Measurements from ENCODE around the gene MPV17. TPM values are rescaled to one million over a fixed set of nuclear protein-coding genes. Genes with fewer than 3 reads are reported as not detected.

The MPV17 gene
- total and polyA plus RNA-seq, 2 of the 13 experiments (the other 11 are each of a cell fraction or from before 2014, with no cell fraction given): 48.9 to 129 TPM

- no peak; the same call in 1 of the 2 replicates for TF ChIP-seq POLR2AphosphoS2 (IDR thresholded peaks at IDR 0.05; ENCODE audit: low read depth, low read length)
- TF ChIP-seq PATZ1 (CRISPR knock-in tag; IDR thresholded peaks at IDR 0.05): peak; percentile 73
- TF ChIP-seq FOXK2 (IDR thresholded peaks at IDR 0.05): no peak
- peak; percentile 50 for TF ChIP-seq HOXA9 (CRISPR knock-in tag; IDR thresholded peaks at IDR 0.05; ENCODE audit: borderline replicate concordance)
- no peak; the same call in 1 of the 2 replicates for TF ChIP-seq ATAD3A (CRISPR knock-in tag; IDR thresholded peaks at IDR 0.05)
- TF ChIP-seq PHF20 (CRISPR knock-in tag; IDR thresholded peaks at IDR 0.05): peak; percentile 84
- TF ChIP-seq ZNF138 (CRISPR knock-in tag; IDR thresholded peaks at IDR 0.05; ENCODE audit: low read depth): peak; percentile 84
- TF ChIP-seq MXD4 (CRISPR knock-in tag; IDR thresholded peaks at IDR 0.05): peak; percentile 94
- peak; percentile 72; the same call in 1 of the 2 replicates for TF ChIP-seq DMTF1 (CRISPR knock-in tag; IDR thresholded peaks at IDR 0.05)
- TF ChIP-seq BRCA1 (CRISPR knock-in tag; IDR thresholded peaks at IDR 0.05): peak; percentile 98; the same call in 1 of the 2 replicates
- no peak; the same call in none of the 2 replicates for TF ChIP-seq ZBTB10 (CRISPR knock-in tag; IDR thresholded peaks at IDR 0.05; ENCODE audit: borderline replicate concordance)
- TF ChIP-seq PAWR (CRISPR knock-in tag; IDR thresholded peaks at IDR 0.05; ENCODE audit: borderline replicate concordance): no peak
- TF ChIP-seq PRDM4 (CRISPR knock-in tag; IDR thresholded peaks at IDR 0.05; ENCODE audit: borderline replicate concordance): peak; percentile 30; the same call in 1 of the 2 replicates
- 0 out of 2 replicates have a peak, but pooled peaks have one; percentile 14 for TF ChIP-seq ZNF33A (CRISPR knock-in tag; IDR thresholded peaks at IDR 0.05; ENCODE audit: borderline replicate concordance)
- TF ChIP-seq DPF2 (CRISPR knock-in tag; IDR thresholded peaks at IDR 0.05; ENCODE audit: borderline replicate concordance, low read depth): 0 out of 2 replicates have a peak, but pooled peaks have one; percentile 14
- TF ChIP-seq FOSL1 (CRISPR knock-in tag; IDR thresholded peaks at IDR 0.05; ENCODE audit: borderline replicate concordance): peak; percentile 44; the same call in 1 of the 2 replicates
- TF ChIP-seq ZNF891 (CRISPR knock-in tag; IDR thresholded peaks at IDR 0.05): peak; percentile 76
- peak; percentile 82; the same call in 1 of the 2 replicates for TF ChIP-seq ZFAT (CRISPR knock-in tag; conservative IDR thresholded peaks at IDR 0.05)
- peak; percentile 55; the same call in 1 of the 2 replicates for TF ChIP-seq NFYC (CRISPR knock-in tag; IDR thresholded peaks at IDR 0.05)
- peak; percentile 61 for TF ChIP-seq NFRKB (IDR thresholded peaks at IDR 0.05)
These were observed 47.3 kb upstream of the MPV17 start, which contains the start of the genes EIF2B4 and SNX17 (continued) for GRCh38 chr2:27370026-27370815.

All from HepG2 (cell line).